NOMO-1 treated with DMSO at 0.1 percent for 48 hours (cell line): ENCODE measurements around the gene UBA1.
"Not testable (repeated sequence)": the region's sequence is repeated elsewhere in the genome, so short reads cannot be mapped to it uniquely, and the experiment has no call there.

Source experiments
- DNase-seq: peaks from one replicate; lab custom pipeline; 2025; ENCODE audit not compliant: unreplicated experiment; lab: John Stamatoyannopoulos, UW

The UBA1 gene

GRCh38 chrX:47247999-47248320 is 54.3 kb downstream of the UBA1 start:
- DNase-seq = no peak

GRCh38 chrX:47248576-47248975 is 54.9 kb downstream of the UBA1 start:
- no peak for DNase-seq

- DNase-seq = no peak
Observed at GRCh38 chrX:47250017-47250347, 56.4 kb downstream of the UBA1 start.

- DNase-seq = not testable (repeated sequence)
Observed at GRCh38 chrX:47257620-47258019, 64.0 kb downstream of the UBA1 start.
